Lower leg skin (tissue), 3 donors: ENCODE results near the gene ZNF407.

Experiments used
- POLR2A ChIP-seq, 2 donors: fragments of 450-650 bp; IDR thresholded peaks; one replicate each; pipeline ENCODE4 v1.6.1; 2016 to 2017; ENCODE audit warnings: antibody characterized with exemption in 2 of 2, mild to moderate bottlenecking in 1 of 2, moderate library complexity in 1 of 2
- TF ChIP-seq, protein P1 (sequence below), 3 donors: fragments of 450-650 bp; IDR thresholded peaks; one replicate each; pipeline ENCODE4 v1.5.1; 2016; ENCODE audit warnings: antibody characterized with exemption in 3 of 3, mild to moderate bottlenecking in 3 of 3, moderate library complexity in 2 of 3

DNA sequence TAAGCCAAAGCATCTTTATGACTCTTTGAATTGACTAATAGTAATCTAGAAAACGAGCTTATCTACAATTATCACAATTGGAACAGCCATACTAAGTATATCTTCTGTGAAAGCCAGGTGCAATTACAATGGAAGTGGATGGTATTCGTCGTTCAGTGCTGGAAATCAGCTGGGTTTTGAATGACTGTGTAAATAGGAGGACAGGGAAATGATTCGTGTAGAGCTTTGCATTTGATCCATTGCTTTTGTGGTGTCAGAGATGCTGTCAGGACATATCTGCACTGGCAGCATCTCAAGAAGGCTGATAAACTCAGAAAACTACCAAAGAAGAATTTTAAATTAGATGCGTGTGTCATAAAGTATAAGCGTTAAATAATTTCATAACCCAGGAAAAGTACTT, 187.1 kb downstream of the ZNF407 start:
- TF ChIP-seq, protein P1, sequence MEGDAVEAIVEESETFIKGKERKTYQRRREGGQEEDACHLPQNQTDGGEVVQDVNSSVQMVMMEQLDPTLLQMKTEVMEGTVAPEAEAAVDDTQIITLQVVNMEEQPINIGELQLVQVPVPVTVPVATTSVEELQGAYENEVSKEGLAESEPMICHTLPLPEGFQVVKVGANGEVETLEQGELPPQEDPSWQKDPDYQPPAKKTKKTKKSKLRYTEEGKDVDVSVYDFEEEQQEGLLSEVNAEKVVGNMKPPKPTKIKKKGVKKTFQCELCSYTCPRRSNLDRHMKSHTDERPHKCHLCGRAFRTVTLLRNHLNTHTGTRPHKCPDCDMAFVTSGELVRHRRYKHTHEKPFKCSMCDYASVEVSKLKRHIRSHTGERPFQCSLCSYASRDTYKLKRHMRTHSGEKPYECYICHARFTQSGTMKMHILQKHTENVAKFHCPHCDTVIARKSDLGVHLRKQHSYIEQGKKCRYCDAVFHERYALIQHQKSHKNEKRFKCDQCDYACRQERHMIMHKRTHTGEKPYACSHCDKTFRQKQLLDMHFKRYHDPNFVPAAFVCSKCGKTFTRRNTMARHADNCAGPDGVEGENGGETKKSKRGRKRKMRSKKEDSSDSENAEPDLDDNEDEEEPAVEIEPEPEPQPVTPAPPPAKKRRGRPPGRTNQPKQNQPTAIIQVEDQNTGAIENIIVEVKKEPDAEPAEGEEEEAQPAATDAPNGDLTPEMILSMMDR (IDR thresholded peaks at IDR 0.05) = no peak
- TF ChIP-seq POLR2A (IDR thresholded peaks at IDR 0.05) = no peak
